ENCODE data around the gene SLC5A10.

Gene SLC5A10

DNA sequence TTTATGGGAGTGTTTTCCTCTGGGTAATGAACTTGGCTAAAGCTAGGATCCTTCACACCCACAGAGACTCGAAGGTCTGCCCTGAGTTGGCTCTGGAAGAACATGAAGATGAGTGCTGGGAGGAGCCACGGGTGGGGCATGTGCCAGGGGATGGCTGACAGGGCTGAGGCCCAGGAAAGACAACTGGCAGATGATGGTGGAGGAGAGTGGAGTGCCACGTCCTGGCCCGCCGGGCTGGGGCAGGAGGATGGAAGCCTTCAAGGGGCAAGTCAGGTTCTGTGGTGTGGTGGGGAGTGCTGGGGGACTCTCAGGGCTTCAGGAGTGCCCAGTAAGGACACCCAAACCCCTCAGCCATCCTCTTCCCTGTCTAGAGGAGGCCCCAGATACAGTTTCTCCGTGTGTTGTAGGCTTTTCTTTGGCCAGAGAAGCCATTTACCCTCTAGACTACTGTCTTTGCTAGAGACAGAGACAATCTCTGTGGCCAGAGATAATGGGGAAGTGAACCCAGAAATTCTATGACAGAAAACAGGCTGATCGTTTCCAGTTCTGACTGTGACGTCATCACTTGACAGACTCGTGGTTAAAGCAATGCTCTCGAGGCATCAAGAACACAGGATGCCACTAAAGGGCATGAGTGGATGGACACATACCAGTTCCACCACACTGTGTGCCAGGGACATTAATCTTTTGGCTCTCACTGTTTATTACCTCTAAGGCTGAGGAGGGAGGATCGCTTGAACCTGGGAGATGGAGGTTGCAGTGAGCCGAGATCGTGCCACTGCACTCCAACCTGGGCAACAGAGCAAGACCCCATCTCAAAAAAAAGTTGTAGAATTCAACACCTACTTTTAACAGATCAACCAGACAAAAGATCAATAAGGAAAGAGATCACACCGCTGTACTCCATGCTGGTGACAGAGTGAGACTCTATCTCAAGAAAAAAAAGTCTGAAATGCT, 18.6 kb upstream of the SLC5A10 start:
- no peak for DNase-seq
- intact Hi-C loops (cut with DNase I; ENCODE audit: low total_unique reads), result no loop called here
- Histone ChIP-seq H3K4me1 (peaks cover 0 to 5% (median 0%) of the 10 kb centered on the region in 4 donors), H3K36me3 (peaks cover 30 to 33% (median 31%) of the 10 kb centered on the region in 3 donors), H3K27me3 (peaks cover 0 to 2% of the 10 kb centered on the region in 2 donors), H3K27ac (no peak overlapping the region), H3K9me3 (no peaks in the 10 kb centered on the region), H3K4me3 (no peak overlapping the region)
- no peak for TF ChIP-seq CTCF (IDR thresholded peaks at IDR 0.05)

DNA sequence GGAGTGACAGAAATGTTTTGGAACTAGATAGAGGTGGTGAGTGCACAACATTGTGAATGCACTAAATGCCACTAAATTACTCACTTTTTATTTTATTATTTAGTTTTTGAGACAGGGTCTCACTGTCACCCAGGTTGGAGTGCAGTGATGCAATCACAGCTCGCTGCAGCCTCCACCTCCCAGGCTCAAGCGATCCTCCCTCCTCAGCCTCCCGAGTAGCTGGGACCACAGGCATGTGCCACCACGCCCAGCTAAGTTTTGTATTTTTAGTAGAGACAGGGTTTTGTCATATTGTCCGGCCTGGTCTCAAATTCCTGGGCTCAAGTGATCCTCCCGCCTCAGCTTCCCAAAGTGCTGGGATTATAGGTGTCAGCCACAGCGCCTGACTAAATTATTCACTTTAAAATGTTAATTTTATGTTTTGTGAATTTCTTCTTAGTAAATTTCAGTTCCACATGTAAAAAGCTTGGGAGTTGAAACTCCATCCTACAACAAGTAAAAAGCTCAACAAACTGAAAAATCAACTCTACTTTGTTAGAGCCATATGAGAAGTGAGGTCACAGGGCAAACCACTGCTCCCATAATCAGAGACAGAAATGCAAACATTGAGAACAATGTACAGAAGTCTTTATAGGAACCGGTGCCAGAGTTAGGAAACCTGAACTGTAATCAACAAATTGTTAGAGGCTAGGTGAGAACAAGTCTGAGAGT, 13.8 kb upstream of the SLC5A10 start:
- TF ChIP-seq CTCF (IDR thresholded peaks at IDR 0.05), result no peak
- H3K27ac ChIP-seq, result no peak overlapping the region
- peaks cover 0 to 1% (median 0%) of the 10 kb centered on the region in 4 donors for H3K4me1 ChIP-seq
- no peaks in the 10 kb centered on the region for H3K9me3 ChIP-seq
- peaks cover 0 to 2% of the 10 kb centered on the region in 2 donors for H3K27me3 ChIP-seq
- no peaks in the 10 kb centered on the region for H3K36me3 ChIP-seq
- no peak overlapping the region for H3K4me3 ChIP-seq
- intact Hi-C loops (cut with DNase I; ENCODE audit: low total_unique reads), result no loop called here
- DNase-seq, result no peak

DNA sequence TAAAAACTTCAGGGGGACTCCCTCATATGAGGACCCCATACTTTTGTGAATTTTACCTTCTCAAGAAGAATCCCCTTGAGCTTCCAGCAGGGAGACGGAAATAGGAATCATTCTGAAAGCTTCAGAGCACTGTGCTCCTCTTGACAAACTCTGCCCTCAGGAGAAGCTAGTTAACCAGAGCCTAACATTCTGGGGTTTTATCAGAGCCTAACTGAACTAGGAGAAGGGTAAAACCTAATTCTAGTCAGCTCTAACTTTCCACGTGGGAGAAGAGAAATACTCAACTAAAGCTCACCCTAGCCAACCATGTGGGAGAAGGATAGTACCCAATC, 13.3 kb upstream of the SLC5A10 start:
- H3K36me3 ChIP-seq, result no peaks in the 10 kb centered on the region
- no peak for TF ChIP-seq CTCF (IDR thresholded peaks at IDR 0.05)
- peaks cover 0 to 2% of the 10 kb centered on the region in 2 donors for H3K27me3 ChIP-seq
- no peak overlapping the region for H3K27ac ChIP-seq
- DNase-seq, result no peak
- intact Hi-C loops (cut with DNase I; ENCODE audit: low total_unique reads), result no loop called here
- H3K4me3 ChIP-seq, result no peak overlapping the region
- H3K4me1 ChIP-seq, result no peaks in the 10 kb centered on the region
- no peaks in the 10 kb centered on the region for H3K9me3 ChIP-seq

DNA sequence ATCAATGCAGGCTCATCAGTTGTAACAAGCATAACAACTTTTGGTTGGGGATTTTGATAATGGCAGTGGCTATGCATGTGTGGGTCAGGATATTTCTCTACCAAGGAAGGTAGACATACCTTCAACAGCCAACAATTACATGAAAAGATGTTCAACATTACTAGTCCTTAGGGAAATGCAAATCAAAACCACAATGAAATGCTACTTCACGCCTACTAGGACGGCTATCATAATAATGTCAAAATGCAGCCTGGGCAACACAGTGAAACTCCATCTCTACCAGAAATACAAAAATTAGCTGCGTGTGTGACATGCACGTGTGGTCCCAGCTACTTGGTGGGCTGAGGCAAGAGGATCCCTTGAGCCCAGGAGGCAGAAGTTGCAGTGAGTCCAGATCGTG, 7.3 kb upstream of the SLC5A10 start:
- Histone ChIP-seq H3K4me3 (no peak overlapping the region), H3K4me1 (no peaks in the 10 kb centered on the region), H3K27me3 (peaks cover 0 to 30% of the 10 kb centered on the region in 2 donors), H3K27ac (no peak overlapping the region), H3K9me3 (no peaks in the 10 kb centered on the region), H3K36me3 (no peaks in the 10 kb centered on the region)
- no peak for TF ChIP-seq CTCF (IDR thresholded peaks at IDR 0.05)
- no peak for DNase-seq
- intact Hi-C loops (cut with DNase I; ENCODE audit: low total_unique reads), result no loop called here

GRCh38 chr17:18946536-18946935, 5.4 kb upstream of the SLC5A10 start:
- TF ChIP-seq CTCF (IDR thresholded peaks at IDR 0.05), result no peak
- no peak for DNase-seq
- H3K4me1 ChIP-seq, result no peaks in the 10 kb centered on the region
- no peaks in the 10 kb centered on the region for H3K36me3 ChIP-seq
- intact Hi-C loops (cut with DNase I; ENCODE audit: low total_unique reads), result no loop called here
- H3K27me3 ChIP-seq, result peaks cover 0 to 42% of the 10 kb centered on the region in 2 donors
- H3K4me3 ChIP-seq, result no peak overlapping the region
- H3K9me3 ChIP-seq, result no peaks in the 10 kb centered on the region
- no peak overlapping the region for H3K27ac ChIP-seq

Measured in tibial artery (tissue), 4 donors.